ENCODE measurements around the gene HIPK2.

The HIPK2 gene

DNA sequence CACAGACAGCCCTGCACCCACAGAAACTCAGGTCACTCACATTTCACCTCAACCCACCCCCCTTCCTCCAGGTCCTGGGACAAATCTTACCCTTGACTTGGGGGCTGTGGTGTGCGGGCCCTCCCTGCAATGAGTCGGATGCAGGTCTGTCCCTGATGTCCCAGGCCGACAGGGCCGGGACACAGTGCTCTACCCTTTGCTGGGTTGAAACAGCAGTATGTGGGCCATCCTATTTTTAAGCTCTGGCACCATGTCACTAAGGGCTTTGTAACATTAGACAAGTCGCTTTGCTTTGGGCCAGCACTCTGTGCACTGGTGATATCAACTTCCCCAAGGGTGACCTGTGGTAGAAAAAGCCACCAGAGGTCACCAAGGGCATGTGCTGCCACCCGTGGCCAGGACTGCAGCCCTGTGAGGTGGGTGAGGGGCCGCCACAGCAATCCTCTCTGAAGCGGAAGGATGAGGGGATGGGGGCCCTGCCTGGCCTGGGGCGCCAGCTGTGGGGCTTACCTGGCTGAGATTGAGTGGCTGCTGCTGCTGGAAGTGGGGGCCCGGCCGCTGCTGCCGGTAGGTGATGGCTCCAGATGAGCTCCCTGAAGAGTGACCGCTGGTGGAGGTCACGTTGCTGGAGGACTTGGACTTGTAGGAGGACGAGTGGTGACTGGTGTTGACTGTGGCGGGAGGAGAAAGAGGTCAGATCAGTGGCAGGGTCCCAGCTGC lies 203.0 kb downstream of the HIPK2 start:
- Histone ChIP-seq H3K9me3 (ENCODE audit: insufficient read depth, low read length, severe bottlenecking) (no peaks in the 10 kb centered on the region), H3K4me3 (ENCODE audit: low read depth in 1 of 2, low read length in 2 of 2) (no peak overlapping the region), H2AFZ (ENCODE audit: low read depth, low read length) (no peak overlapping the region), H3K36me3 (ENCODE audit: insufficient read depth, low read length) (peaks cover 3% of the 10 kb centered on the region; the same call in 1 of the 2 replicates), H3K27ac (ENCODE audit: low read length) (no peak overlapping the region), H4K20me1 (ENCODE audit: insufficient read depth, low read length) (no peaks in the 10 kb centered on the region), H3K4me2 (ENCODE audit: insufficient read depth, low read length) (no peak overlapping the region), H3K79me2 (ENCODE audit: insufficient read depth, low read length) (no peaks in the 10 kb centered on the region), H3K4me1 (ENCODE audit: insufficient read depth, low read length) (no peaks in the 10 kb centered on the region), H3K27me3 (ENCODE audit: insufficient read depth, low read length, poor library complexity) (no peaks in the 10 kb centered on the region), H3K9ac (ENCODE audit: low read depth, low read length) (no peak overlapping the region)
- TF ChIP-seq EZH2 (IDR thresholded peaks at IDR 0.05; ENCODE audit: borderline replicate concordance, low read depth, low read length, severe bottlenecking), result no peak
- TF ChIP-seq, protein P1, sequence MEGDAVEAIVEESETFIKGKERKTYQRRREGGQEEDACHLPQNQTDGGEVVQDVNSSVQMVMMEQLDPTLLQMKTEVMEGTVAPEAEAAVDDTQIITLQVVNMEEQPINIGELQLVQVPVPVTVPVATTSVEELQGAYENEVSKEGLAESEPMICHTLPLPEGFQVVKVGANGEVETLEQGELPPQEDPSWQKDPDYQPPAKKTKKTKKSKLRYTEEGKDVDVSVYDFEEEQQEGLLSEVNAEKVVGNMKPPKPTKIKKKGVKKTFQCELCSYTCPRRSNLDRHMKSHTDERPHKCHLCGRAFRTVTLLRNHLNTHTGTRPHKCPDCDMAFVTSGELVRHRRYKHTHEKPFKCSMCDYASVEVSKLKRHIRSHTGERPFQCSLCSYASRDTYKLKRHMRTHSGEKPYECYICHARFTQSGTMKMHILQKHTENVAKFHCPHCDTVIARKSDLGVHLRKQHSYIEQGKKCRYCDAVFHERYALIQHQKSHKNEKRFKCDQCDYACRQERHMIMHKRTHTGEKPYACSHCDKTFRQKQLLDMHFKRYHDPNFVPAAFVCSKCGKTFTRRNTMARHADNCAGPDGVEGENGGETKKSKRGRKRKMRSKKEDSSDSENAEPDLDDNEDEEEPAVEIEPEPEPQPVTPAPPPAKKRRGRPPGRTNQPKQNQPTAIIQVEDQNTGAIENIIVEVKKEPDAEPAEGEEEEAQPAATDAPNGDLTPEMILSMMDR (IDR thresholded peaks at IDR 0.05; ENCODE audit: borderline replicate concordance, extremely low read depth, low read length, poor library complexity, severe bottlenecking), result no peak
- no peak for ATAC-seq (ENCODE audit: insufficient read depth, low read depth)
- DNase-seq, result no peak

DNA sequence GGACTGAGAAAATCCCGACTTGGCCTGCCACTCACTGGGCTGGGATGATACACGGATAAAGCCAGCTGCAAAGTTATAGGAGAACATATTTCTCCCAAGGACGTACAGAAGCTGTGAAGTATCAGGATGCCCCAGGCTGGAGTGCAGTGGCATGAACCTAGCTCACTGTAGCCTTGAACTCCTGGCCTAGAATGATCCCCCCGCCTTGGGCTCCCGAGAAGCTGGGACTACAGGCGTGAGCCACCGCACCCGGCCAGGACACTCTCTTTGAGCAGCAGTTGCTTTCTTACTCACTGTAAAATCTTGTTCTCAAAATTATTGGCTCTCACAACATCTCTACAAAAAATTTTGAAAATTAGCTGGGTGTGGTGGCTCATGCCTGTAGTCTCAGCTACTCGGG lies 203.9 kb downstream of the HIPK2 start:
- no peaks in the 10 kb centered on the region for H4K20me1 ChIP-seq (ENCODE audit: insufficient read depth, low read length)
- no peak overlapping the region for H3K9ac ChIP-seq (ENCODE audit: low read depth, low read length)
- H3K4me2 ChIP-seq (ENCODE audit: insufficient read depth, low read length), result no peak overlapping the region
- TF ChIP-seq EZH2 (IDR thresholded peaks at IDR 0.05; ENCODE audit: borderline replicate concordance, low read depth, low read length, severe bottlenecking), result no peak
- TF ChIP-seq, protein P1 (IDR thresholded peaks at IDR 0.05; ENCODE audit: borderline replicate concordance, extremely low read depth, low read length, poor library complexity, severe bottlenecking), result no peak
- H2AFZ ChIP-seq (ENCODE audit: low read depth, low read length), result no peak overlapping the region
- no peak overlapping the region for H3K27ac ChIP-seq (ENCODE audit: low read length)
- no peaks in the 10 kb centered on the region for H3K79me2 ChIP-seq (ENCODE audit: insufficient read depth, low read length)
- ATAC-seq (ENCODE audit: insufficient read depth, low read depth) (no peak), DNase-seq (no peak)
- no peaks in the 10 kb centered on the region for H3K9me3 ChIP-seq (ENCODE audit: insufficient read depth, low read length, severe bottlenecking)
- H3K4me1 ChIP-seq (ENCODE audit: insufficient read depth, low read length), result no peaks in the 10 kb centered on the region
- H3K36me3 ChIP-seq (ENCODE audit: insufficient read depth, low read length), result peaks cover 3% of the 10 kb centered on the region; the same call in 1 of the 2 replicates
- H3K4me3 ChIP-seq (ENCODE audit: low read depth in 1 of 2, low read length in 2 of 2), result no peak overlapping the region
- no peaks in the 10 kb centered on the region for H3K27me3 ChIP-seq (ENCODE audit: insufficient read depth, low read length, poor library complexity)

DNA sequence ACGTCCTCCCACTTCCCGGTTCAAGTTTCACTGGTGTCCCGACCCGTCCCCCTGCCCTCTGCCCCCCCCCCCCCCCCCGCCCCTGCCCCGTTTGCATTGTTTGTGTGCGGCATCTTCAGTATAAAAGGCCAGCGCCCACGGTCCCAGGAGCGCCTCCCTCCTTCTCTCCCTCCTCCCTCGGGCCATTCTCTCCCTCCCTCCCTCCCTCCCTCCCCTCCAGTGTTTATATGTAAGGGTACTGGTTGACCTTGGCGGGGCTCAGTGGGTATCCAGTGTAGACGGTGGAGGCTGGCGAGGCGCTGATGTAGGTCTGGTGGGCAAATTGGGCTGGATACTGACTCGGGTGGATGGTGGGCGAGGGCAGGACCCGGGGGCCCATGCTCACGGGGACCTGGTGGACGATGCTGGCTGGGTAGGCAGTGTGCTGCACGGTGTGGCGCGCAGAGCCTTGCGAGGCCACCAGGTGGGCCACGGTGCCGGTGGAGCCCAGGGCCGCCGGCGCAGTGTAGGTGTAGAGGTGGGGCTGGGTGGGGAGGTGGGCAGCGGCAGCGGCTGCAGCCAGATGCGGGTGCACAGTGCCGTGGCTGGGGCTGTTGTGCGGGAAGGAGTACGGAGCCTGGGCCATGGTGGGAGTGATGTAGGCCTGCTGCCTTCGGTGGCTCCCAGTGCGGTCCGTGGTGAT lies 205.0 kb downstream of the HIPK2 start:
- no peak overlapping the region for H2AFZ ChIP-seq (ENCODE audit: low read depth, low read length)
- no peak for ATAC-seq (ENCODE audit: insufficient read depth, low read depth)
- no peaks in the 10 kb centered on the region for H3K9me3 ChIP-seq (ENCODE audit: insufficient read depth, low read length, severe bottlenecking)
- H3K79me2 ChIP-seq (ENCODE audit: insufficient read depth, low read length), result no peaks in the 10 kb centered on the region
- TF ChIP-seq, protein P1 (IDR thresholded peaks at IDR 0.05; ENCODE audit: borderline replicate concordance, extremely low read depth, low read length, poor library complexity, severe bottlenecking), result no peak
- no peak for TF ChIP-seq EZH2 (IDR thresholded peaks at IDR 0.05; ENCODE audit: borderline replicate concordance, low read depth, low read length, severe bottlenecking)
- H3K27me3 ChIP-seq (ENCODE audit: insufficient read depth, low read length, poor library complexity), result no peaks in the 10 kb centered on the region
- no peak overlapping the region for H3K4me3 ChIP-seq (ENCODE audit: low read depth in 1 of 2, low read length in 2 of 2)
- no peak for DNase-seq
- H3K9ac ChIP-seq (ENCODE audit: low read depth, low read length), result no peak overlapping the region
- no peaks in the 10 kb centered on the region for H3K4me1 ChIP-seq (ENCODE audit: insufficient read depth, low read length)
- H3K4me2 ChIP-seq (ENCODE audit: insufficient read depth, low read length), result no peak overlapping the region
- no peak overlapping the region for H3K27ac ChIP-seq (ENCODE audit: low read length)
- no peaks in the 10 kb centered on the region for H4K20me1 ChIP-seq (ENCODE audit: insufficient read depth, low read length)
- peaks cover 3% of the 10 kb centered on the region; the same call in 1 of the 2 replicates for H3K36me3 ChIP-seq (ENCODE audit: insufficient read depth, low read length)

Measured in DND-41 (cell line).